HG02981 (cell line): ENCODE data around the gene MSI2.

Source experiments
- ATAC-seq: cut with Tn5 transposase; IDR thresholded peaks from one replicate; pipeline ENCODE4 v1.9.1; 2021; ENCODE audit warnings: mild to moderate bottlenecking, moderate library complexity; ENCODE audit not compliant: unreplicated experiment

The MSI2 gene

DNA sequence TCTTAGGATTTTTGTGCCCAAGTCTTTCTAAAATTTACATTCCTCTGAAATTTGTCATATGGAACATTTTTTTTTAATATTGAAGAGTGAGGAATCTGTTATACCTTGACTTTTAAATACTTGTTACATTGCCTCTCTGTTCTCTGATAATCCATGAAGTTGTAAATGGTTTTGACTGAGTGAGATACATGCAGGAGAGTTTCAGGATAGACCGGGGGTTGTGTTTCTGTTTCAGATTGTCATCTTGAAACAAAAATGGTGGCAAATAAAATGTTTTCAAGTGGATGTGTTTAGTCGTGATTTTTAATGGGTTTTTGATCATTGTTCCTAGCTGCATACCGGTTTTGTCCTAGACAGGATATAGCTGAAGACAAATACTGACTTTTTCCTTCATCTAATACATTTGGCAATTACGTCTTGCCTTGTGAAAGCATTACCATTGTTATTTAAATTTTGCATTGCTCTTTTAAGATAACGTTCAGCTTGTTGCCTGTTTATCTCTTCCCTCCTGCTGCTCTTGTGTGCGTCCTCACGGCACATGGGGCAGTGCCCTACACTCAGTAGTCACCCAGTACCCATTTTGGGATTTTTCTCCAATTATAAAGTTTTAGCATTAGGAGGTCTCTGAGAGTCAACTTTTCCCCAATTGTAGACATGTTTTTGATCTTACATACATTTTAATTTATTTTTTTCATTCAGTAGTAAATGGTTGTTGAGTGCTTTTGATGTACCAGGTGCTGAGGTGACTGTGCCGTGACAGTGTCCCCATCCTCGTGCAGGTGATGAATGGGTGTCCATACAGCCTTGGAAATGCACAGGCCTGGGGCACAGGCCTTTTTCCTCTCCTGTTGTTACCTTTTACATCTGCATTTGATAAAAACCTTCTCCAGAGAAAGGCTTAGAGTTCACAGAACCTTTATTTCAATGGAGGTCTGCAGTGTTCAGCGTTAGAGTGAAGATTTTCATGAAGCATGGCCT is 169.9 kb downstream of the MSI2 start:
- no peak for ATAC-seq

DNA sequence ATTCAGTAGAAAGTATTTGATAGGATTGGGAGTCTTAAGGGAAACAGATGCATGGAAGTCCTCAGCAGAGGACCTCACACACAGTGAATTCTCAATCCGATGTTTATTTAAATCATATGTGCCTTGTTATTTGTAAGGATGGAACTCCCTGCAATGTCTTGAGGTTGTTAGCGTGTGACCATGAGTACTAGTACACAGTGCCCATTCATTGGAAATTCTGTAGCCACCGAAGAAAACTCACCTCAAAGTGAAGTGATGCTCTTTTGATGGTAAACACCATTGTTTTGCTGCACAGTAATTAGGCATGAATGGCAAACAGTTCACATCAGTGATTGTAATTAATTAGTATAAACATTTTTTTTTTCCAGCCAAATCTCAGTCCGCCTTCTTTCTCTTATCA is 173.6 kb downstream of the MSI2 start:
- ATAC-seq = no peak

DNA sequence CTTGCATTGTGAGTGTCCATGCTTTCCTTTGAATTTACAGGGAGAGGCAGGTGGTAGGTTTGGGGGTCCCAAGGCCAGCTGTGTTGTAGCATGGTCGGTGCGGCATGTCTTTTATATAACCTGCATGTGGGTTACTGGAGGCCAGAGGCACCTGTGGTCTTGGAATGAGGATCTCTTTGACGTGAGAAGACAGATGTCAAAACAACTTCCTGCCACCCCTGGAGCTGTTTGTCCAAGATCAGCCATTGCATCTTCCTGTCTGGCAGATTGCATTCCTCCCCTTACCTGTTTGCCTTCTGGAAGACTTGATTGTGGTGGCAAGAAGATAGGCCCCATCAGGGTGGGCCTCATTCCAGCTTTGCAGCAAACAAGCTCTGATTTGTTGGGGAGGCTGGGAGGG is 175.1 kb downstream of the MSI2 start:
- no peak for ATAC-seq

DNA sequence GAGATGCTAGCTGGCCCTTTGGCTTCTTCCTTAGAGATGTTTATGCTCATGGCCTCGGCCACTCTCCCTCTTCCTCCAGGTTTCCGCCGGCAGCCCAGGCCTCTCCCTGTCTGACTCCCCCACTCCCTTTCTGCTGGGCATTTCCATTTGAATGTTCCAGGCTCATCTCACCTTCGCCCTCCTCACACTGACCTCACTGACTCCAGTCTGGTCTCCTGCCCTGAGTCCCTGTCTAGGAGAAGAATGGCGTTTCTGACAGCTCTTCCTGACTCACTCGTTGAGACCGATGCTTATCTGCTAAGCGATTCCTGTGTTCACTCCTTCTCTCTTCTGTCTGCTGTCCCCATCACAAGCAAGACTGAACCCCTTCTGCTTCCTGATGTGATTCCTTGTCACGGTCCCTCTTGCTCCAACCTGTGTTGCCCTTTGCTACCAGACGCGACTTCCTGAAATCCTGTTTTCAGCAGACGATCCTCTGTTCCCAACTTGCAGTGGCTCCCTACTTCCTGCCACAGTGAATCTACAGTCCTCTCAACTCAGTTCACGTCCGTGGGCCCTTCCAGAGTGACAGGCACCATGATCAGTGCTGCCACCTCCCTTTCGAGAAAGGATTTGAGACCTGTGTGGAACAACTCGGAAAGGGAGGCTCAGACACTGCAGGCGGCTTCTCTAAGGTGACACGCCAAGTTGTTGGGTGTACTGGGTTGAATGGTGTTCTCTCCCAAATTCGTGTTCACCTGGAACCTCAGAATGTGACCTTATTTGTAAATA is 176.4 kb downstream of the MSI2 start:
- ATAC-seq = no peak

DNA sequence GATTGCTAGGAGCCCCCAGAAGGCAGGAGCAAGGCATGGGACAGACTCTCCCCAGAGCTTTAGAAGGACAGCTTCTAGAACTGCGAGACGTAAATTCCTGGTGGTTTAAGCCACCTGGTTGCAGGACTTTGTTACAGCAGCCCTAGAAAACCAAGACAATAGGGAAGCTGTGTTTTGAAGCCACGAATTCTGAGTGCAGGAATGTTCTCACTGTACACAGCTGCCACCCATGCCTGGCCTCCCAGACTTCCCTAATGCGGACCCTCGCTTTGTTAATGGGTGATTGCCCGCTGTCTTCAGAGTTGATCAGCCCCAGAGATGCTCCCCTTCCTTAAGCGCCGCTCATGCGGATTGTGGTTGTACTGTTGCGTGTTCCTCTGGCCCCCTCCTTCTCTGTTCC is 177.1 kb downstream of the MSI2 start:
- ATAC-seq = no peak

DNA sequence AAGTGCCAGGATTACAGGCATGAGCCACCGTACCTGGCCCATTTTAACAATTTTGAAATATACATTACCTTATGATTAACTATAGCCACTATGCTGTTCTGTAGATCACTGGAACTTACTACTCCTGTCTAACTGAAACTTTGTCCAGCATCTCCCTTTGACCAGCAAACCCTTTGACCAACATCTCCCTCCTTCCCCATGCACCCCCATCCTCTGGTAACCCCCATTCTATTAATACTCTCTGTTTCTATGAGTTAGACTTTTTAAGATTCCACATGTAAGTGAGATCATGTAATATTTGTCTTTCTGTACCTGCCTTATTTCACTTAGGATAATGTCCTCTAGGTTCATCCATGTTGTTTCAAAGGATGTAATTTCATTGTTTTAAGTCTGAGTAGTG is 178.0 kb downstream of the MSI2 start:
- ATAC-seq = no peak

DNA sequence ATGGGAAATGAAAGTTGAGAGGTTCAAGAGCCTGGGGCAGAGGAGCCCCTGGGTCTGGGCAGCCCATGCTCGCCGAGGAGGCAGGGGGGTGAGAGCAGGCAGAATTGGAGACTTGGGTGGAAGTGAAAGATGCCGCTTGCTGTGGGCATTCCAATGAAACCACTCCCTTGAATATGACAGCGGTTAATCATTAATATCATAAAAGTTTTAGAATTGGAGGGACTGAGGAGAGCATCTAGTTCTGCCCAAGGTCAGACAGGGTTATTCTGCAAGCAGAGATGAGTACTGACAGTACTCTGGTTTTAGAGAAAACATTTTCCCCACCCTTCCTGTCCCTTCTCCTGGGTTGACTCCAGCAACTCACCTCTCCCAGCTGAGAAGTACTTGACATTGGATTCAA is 180.2 kb downstream of the MSI2 start:
- no peak for ATAC-seq

DNA sequence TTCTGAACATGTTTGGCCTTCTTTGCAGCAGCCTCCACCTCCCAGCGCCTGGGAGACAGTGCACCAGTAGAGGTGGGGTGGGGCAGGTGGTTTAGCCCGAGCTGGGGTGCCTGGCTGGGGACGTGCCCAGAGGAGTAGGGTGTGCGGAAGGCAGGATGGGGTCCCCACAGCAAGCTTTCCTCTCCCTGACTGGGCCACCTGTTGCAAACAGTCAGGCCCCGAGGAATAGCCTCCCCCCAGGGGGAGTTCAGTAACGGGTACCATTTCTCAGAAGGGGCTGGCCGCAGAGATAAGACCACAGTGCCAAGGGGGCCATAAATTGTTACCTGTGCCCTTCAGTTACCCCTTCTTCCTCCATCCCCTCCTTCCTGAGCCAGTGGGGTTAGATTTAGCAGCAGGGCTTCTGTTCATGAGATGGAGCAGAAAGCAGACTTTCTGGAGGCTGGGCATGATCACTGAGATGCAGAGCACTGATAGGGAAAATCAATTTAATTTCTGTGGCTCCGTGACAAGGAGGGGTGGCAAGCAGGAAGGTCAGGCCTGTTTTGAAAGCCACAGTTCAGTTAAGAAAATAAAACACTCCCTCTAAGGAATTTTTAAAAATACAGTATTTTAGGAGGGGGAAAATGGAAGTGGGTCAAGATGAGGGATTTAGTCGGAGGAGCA is 181.9 kb downstream of the MSI2 start:
- ATAC-seq = no peak

DNA sequence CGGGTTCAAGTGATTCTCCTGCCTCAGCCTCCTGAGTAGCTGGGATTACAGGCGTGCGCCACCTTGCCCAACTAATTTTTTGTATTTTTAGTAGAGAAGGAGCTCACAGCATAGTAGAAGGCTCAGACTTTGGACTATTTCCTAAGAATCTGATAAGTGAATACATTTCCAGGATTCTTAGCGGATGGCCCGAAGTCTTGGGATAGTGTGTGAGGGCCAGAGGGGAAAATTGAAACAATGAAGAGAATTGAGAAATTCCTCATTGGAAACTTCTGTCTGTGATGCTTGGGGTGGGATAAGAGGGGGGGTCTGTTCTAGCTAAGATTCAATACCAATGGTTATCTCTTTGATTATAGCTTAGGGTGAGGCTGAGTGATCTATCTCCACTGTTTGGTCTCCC is 183.3 kb downstream of the MSI2 start:
- ATAC-seq = no peak

DNA sequence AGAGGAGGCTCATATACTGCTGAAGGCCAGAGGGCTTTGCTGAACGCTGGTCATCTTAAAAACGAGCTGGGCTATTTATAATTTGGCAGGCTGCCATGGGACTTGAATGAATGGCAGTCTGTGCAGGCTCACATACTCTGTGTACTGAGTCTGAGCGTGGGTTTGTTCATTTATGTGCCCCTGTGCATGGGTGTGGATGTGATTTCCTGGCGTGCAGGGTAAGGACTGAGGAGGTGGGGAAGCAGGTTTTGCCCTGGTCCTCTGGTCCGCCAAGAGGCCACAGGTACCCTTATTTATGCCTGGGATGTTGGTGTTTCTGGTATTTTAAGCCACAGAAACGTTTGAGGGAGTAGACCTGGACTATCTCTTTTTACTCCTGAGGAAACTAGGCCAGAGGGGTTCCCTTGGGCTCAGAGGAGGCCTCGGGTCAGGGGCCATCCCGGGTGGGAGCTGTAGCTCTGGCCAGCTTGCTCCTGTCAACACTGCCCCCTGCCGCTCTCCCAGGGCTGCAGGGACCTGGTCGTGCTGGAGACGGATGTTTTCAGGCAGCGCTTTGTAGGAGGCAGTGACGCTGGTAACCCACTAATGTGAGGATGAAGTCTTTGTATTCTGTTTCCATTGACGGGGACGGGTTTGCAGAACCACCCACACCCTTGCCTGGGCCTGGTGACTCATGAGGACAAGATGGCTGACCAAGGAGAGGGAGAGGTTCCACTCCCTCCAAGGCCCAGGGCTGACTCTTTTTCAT is 184.4 kb downstream of the MSI2 start:
- ATAC-seq = peak; percentile 35

DNA sequence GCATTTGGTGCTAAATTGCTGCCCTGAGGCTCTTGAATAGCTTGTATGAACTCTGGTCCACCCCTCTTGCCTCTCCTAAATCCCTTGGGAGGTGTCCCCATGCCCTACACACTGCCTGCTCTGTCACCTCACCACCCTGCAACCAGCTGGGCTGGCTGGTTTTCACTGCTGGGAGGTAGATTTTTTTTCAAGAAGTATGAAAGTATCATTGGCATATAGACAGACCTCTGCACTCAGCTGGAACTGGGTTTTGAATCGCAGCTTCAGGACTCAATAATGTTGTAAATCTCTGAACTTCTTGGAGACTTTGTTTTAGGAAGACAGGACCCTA is 184.9 kb downstream of the MSI2 start:
- peak; percentile 20 for ATAC-seq

DNA sequence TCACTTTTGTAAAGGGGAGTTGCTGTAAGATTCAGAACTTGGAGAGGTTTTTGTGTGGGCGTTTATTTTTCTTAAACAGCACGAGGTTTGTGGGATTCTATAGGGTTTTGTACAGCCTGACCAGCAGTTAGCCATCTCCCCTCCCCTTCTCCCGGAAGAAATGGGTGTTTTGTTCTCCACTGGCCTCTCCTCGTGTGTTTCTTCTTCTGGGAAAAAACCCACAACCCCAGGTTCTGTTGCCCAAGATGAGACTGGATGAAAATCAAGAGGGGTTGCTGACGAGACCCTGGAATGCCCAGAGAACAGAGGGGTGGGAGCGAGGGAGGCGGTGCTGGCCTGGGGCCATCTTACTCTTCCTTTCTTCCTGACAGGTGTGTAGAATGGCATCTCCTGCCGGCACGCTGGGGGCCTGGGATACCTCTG is 186.1 kb downstream of the MSI2 start:
- no peak for ATAC-seq

DNA sequence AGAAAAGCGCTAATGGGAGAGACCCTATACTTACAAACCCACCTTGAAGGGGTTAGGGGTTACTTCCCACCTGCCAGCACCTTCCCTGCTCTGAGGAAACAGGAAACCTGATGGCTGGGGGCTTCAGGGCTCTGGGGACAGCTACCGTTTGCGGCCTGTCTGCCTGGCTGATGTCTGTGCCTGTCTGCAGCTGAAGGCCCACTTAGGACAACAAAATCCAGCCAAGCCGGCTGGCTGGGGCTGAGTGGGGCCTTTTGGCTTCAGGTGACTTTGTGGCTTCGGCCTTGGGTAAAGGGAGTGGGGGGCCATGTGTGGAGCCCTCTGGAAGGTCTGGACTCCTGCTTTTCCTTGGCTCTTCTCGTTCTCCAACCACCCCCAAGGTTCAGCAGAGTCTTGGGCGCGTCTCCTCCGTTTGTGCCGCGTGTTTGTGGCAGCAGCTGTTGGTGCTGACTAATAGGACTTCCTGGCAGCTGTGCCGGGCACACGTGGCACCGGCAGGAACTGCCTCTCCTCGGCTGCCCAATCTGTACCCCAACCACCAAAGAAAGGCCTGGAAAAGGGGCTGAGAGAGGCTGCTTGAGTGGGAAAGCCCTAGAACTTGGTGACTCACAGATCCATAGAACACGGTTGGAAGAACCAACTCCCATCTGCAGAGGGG is 186.7 kb downstream of the MSI2 start:
- no peak for ATAC-seq

DNA sequence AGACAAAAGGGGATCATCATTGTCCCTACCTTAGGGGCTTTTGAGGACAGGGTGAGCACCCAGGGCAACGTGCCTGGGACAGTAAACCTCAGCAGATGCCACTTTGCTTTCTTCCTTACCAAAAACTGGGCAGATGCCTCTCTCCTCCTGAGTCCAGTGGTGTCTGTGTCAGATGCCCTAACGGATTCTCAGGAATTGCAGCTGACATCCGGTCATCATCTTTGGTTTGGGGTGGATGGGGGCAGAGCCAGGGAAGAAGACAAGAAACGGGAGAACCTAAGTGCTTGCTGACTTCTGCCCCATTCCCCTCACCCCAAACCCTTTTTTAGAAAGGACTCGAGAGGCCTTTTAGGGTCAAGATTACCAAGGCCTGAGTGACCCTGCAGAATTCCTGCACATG is 187.5 kb downstream of the MSI2 start:
- no peak for ATAC-seq

DNA sequence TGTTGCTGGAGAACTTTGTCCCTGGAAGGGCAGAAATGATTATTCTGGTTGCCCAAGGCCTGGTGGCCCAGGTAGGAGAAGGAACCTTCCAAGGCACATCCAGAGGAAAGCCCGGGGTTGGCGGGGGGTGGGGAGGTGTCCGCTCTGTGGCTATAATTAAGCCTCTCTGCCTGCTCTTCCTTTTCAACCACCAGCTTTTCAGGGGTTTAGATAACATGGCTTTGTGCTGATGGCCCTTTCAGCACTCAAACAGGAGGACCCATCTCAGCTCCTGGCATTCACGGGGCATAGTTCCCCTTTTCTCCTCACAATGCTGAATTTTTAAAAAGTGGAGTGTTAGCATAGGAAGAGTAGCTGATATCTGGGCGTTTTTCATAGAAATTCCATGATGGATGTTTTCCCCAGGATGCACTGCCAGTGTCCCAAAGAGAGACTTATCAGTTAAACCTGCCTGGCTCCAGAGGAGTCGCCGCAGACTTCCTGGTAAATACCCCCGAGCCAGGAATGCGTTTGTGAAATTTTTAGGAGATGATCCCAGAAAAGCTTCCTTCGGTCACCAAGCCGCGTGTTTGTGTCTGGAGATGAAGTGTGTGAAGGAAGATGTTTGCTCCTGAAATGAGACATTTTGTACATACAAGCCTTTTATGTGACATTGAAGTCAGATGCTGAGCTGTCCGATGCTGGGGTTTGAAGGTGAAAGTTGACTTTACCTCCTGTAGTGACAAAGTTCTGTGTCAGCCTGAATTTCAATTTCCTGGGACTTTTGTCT is 188.5 kb downstream of the MSI2 start:
- ATAC-seq = no peak

DNA sequence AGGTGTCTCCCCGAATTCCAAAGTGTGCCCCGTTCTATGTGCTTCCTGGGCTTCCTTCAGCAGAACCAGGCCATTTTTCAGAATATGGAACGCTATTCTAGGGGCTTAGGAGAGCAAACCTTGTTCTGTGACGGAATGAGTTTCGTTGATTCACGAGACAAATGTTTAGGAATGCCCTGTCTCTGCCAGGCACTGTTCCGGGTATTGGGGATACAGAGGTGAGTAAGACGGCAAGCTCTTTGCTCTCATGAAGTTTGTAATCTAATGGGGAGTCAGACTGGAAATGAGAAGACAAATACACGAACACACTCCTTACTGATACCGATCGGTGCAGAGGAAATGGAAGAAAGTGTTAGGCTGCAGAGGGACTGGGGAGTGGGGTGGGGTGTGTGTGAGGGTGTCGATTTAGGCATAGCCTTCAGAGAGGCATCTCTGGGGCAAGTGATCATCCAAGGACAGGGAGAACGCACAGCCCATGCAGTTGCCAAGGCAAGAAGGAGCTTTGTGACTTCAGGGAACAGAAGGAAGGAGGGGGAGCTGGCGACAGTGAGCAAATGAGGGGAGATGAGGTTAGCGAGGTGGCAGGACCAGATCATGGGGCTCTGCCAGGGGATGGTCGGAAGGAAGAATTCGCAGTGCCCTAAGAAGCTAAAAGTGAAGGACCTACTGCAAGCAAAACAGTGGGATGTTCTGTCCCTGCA is 189.6 kb downstream of the MSI2 start:
- ATAC-seq = no peak

DNA sequence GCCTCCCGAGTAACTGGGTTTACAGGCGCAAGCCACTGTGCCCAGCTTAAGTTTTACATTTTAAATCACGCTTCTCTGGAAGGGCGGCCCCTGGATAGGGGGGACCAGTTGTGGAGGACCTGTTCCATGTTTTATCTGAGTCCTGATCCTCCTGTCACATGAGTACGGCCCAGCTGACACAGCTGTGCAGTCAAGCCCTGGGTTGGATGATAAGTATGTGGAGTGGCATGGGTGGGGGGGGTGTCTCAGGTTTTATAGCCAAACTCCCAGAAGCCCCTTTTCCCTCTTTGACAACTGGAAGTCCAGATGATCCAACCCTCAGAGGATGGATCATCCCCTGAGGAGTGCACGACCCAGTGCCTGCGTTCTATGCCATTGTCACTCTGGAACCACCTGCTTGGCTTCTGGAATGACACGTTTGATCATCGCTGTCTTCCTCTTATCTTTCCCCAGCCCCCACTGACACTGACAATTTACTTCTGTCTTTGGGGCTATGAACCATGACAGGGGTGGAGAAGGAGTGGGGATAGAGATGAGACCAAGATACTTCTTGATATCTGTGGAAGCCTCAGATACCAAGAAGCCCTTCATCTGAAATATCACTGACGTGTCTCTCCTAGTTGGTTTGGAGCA is 191.2 kb downstream of the MSI2 start:
- no peak for ATAC-seq

DNA sequence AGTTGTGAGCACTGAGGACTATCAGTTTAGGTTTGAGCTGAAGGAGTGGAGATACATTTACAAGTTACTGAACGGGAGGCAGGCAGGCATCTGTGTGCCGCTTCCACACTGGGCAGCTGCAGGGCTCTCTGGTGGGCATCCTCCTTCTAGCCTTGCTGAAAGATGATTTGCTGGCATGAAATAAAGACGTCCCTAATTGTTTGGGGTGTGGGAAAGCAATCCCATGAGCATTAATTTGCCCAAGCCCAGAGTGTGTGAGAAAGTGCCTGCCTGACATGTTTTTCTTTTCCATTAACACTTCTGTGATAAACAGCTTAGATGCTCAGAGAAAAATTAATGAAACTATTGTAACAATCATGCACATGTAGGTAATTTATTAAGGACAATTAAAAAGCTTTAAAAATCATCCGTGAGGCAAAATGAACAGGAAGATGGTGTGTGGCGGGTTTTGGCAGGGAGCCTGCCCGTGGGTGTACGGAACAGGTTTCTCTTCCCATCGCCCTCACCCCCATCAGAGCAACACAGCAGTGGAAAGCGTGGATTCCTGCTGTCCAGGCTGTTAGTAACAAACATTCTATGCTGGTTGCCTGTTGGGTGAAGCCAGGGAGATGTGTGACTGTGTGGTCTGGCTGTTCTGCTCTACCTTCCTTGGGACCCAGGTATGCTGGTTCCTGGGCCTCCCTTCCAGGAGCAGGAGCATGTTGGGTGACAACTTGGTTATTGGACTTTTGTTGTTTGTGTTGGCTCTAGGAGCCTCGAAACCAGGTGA is 191.9 kb downstream of the MSI2 start:
- ATAC-seq = no peak
